HG03460 (cell line): Measurements from ENCODE around the gene GRIA3.
"Not testable (repeated sequence)": the region's sequence is repeated elsewhere in the genome, so short reads cannot be mapped to it uniquely, and the experiment has no call there.

Experiments
- ATAC-seq: cut with Tn5 transposase; IDR thresholded peaks from one replicate; pipeline ENCODE4 v1.9.1; 2021; ENCODE audit not compliant: unreplicated experiment

GRIA3 gene

GRCh38 chrX:123518791-123519190 lies 334.7 kb downstream of the GRIA3 start:
- ATAC-seq = no peak

DNA sequence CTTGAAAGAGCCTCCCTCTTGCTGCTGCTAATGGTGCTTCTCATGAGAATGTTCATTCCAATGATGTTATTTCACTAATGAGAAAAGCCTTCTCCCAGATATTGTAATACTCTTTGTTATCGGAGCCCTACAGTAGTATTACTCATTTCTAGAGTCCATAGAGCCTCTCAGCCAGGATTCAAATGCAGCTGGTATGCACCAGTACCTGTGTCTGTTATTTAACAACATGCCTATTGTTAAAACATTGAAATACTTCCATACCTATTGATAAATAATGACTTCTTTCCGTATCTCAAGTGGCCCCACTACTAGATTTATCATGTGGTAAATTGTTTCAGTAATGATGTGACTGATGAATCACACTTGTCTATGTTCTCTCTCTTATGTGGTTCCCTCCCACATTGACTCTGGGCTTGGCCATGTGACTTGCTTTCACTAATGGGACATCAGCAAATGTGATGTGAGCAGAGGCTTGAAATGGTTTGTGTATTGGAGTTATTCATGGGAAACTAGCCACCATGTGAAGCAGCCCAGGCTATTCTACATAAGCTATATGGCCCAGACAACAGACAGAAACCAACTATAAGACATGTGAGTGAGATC lies 341.1 kb downstream of the GRIA3 start:
- no peak for ATAC-seq

DNA sequence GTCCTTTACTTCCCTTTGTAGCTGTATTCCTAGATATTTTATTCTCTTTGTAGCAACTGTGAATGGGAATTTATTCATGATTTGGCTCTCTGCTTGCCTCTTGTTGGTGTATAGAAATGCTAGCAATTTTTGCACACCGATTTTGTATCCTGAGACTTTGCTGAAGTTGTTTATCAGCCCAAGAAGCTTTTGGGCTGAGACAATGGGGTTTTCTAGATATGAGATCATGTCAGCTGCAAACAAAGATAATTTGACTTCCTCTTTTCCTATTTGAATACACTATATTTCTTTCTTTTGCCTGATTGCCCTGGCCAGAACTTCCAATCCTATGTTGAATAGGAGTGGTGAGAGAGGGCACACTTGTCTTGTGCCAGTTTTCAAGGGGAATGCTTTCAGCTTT lies 346.6 kb downstream of the GRIA3 start:
- ATAC-seq = not testable (repeated sequence)
